Measurements from ENCODE around the gene LUZP1. TPM values are rescaled to one million over a fixed set of nuclear protein-coding genes. Genes with fewer than 3 reads are reported as not detected.

LUZP1 gene
- total and polyA plus RNA-seq, 2 experiments from 2014 or later: 45.7 to 152 TPM

- Histone ChIP-seq H3K36me3 (ENCODE audit: insufficient read depth) (peaks cover 43% of the 10 kb centered on the region), H3K9me2 (ENCODE audit: insufficient read depth) (no peaks in the 10 kb centered on the region), H3K27ac (ENCODE audit: low read depth) (no peak overlapping the region; the same call in 1 of the 2 replicates), H3K4me3 (no peak overlapping the region), H2AFZ (no peak overlapping the region), H3K27me3 (ENCODE audit: insufficient read depth) (no peaks in the 10 kb centered on the region), H3K4me1 (ENCODE audit: insufficient read depth) (0 out of 2 replicates have a peak, but pooled peaks cover 4% of the 10 kb centered on the region), H3K79me2 (replicated peaks; ENCODE audit: insufficient read depth) (no peaks in the 10 kb centered on the region), H3F3A (replicated peaks; ENCODE audit: low read depth) (peaks cover 31% of the 10 kb centered on the region), H3K4me2 (no peak overlapping the region), H4K20me1 (replicated peaks; ENCODE audit: insufficient read depth) (peaks cover 34% of the 10 kb centered on the region)
- no peak for DNase-seq (ENCODE audit: low spot score)
- H3K4me1 Mint-ChIP-seq: peaks cover 9% of the 10 kb centered on the region; the same call in 2 of the 3 replicates
- no peak for ATAC-seq
- TF ChIP-seq NANOG (IDR thresholded peaks at IDR 0.05; ENCODE audit: borderline replicate concordance) (no peak), ZNF462 (CRISPR knock-in tag; IDR thresholded peaks at IDR 0.05) (no peak), ZNF114 (CRISPR knock-in tag; IDR thresholded peaks at IDR 0.05) (no peak), CREB1 (CRISPR knock-in tag; IDR thresholded peaks at IDR 0.05; ENCODE audit: low read depth) (no peak), STAT1 (IDR thresholded peaks at IDR 0.05; ENCODE audit: unreplicated experiment) (no peak), POLR2AphosphoS5 (IDR thresholded peaks at IDR 0.05; ENCODE audit: low read depth) (peak; percentile 25; the same call in 1 of the 2 replicates)
- H3K9me3 Mint-ChIP-seq: no peaks in the 10 kb centered on the region
- no peak overlapping the region for H3K27ac Mint-ChIP-seq
- H3K36me3 Mint-ChIP-seq (ENCODE audit: low read depth): peaks cover 96% of the 10 kb centered on the region
- H3K4me3 Mint-ChIP-seq: no peak overlapping the region
- peaks cover 3% of the 10 kb centered on the region for H3K27me3 Mint-ChIP-seq (ENCODE audit: insufficient read depth, low read depth, poor library complexity)
Observed at GRCh38 chr1:23083714-23084480, 84.8 kb downstream of the LUZP1 start.

Measured in GM23338 (cell line).